Chondrocyte (in vitro differentiated cells): ENCODE results near the gene JAKMIP1. TPM values are rescaled to one million over a fixed set of nuclear protein-coding genes. Genes with fewer than 3 reads are reported as not detected.

Experiments
- DNase-seq: peaks from one replicate; pipeline ENCODE4 v3.0.0; 2021; ENCODE audit warnings: mixed read lengths, low spot score
- H3K27ac Mint-ChIP-seq: one replicate; pipeline ENCODE4 v1.8.0; 2021; ENCODE audit warnings: mild to moderate bottlenecking, moderate library complexity, mixed read lengths; ENCODE audit not compliant: unreplicated experiment
- H3K27me3 Mint-ChIP-seq: 2 replicates; pipeline ENCODE4 v1.8.0; 2021; ENCODE audit warnings: low read depth, mixed read lengths
- H3K36me3 Mint-ChIP-seq: 2 replicates; pipeline ENCODE4 v1.8.0; 2021; ENCODE audit warnings: low read depth, mixed read lengths
- H3K4me1 Mint-ChIP-seq: 2 replicates; pipeline ENCODE4 v1.8.0; 2021; ENCODE audit warnings: low read depth, mild to moderate bottlenecking, mixed read lengths
- H3K4me3 Mint-ChIP-seq: one replicate; pipeline ENCODE4 v1.8.0; 2021; ENCODE audit warnings: mild to moderate bottlenecking, moderate library complexity, mixed read lengths; ENCODE audit not compliant: unreplicated experiment
- H3K9me3 Mint-ChIP-seq: 2 replicates; pipeline ENCODE4 v1.8.0; 2021; ENCODE audit warnings: low read depth, mixed read lengths
- CTCF ChIP-seq: fragments of 200-600 bp; sonication (generic); IDR thresholded peaks from 2 replicates; pipeline ENCODE4 v1.5.0; 2021; ENCODE audit warnings: antibody characterized with exemption, mild to moderate bottlenecking, moderate library complexity
- total RNA-seq: library from RNA; stranded (reverse); gene quantifications from 3 replicates; pipeline ENCODE4 v1.2.1, GENCODE V29; 2021

JAKMIP1 gene
- total RNA-seq, 1 donor from 2014 or later, result 0.10 TPM

- H3K27me3 Mint-ChIP-seq, result peaks cover 47% of the 10 kb centered on the region
These were observed 158.5 kb downstream of the JAKMIP1 start for GRCh38 chr4:6041800-6042199.

GRCh38 chr4:6038711-6039110 lies 161.6 kb downstream of the JAKMIP1 start:
- DNase-seq, result peak; percentile 74
- TF ChIP-seq CTCF, result no peak
- Mint-ChIP-seq H3K27ac (no peak overlapping the region), H3K27me3 (peaks cover 47% of the 10 kb centered on the region), H3K4me1 (no peaks in the 10 kb centered on the region), H3K9me3 (no peaks in the 10 kb centered on the region), H3K36me3 (no peaks in the 10 kb centered on the region), H3K4me3 (no peak overlapping the region)

More at GRCh38 chr4:6041800-6042199, 158.5 kb downstream of the JAKMIP1 start:
- no peak for TF ChIP-seq CTCF
- Mint-ChIP-seq H3K4me3 (no peak overlapping the region), H3K4me1 (no peaks in the 10 kb centered on the region), H3K36me3 (no peaks in the 10 kb centered on the region), H3K9me3 (no peaks in the 10 kb centered on the region), H3K27ac (no peak overlapping the region)
- DNase-seq, result peak; percentile 11

GRCh38 chr4:6035786-6036185 lies 164.6 kb downstream of the JAKMIP1 start:
- H3K27me3 Mint-ChIP-seq, result peaks cover 49% of the 10 kb centered on the region
- no peaks in the 10 kb centered on the region for H3K36me3 Mint-ChIP-seq
- H3K4me1 Mint-ChIP-seq, result peaks cover 11% of the 10 kb centered on the region
- no peaks in the 10 kb centered on the region for H3K9me3 Mint-ChIP-seq
- no peak overlapping the region for H3K4me3 Mint-ChIP-seq
- TF ChIP-seq CTCF, result no peak
- H3K27ac Mint-ChIP-seq, result no peak overlapping the region
- no peak for DNase-seq

- DNase-seq, result no peak
- Mint-ChIP-seq H3K4me3 (no peak overlapping the region), H3K36me3 (no peaks in the 10 kb centered on the region), H3K4me1 (peaks cover 11% of the 10 kb centered on the region), H3K27me3 (peaks cover 43% of the 10 kb centered on the region), H3K9me3 (no peaks in the 10 kb centered on the region), H3K27ac (no peak overlapping the region)
- no peak for TF ChIP-seq CTCF
These were observed 167.0 kb downstream of the JAKMIP1 start for GRCh38 chr4:6033381-6033780.

GRCh38 chr4:6032249-6033244 lies 167.8 kb downstream of the JAKMIP1 start:
- peak; percentile 12 for TF ChIP-seq CTCF
- Mint-ChIP-seq H3K4me3 (no peak overlapping the region), H3K4me1 (peaks cover 11% of the 10 kb centered on the region), H3K36me3 (no peaks in the 10 kb centered on the region), H3K27ac (no peak overlapping the region), H3K27me3 (peaks cover 43% of the 10 kb centered on the region), H3K9me3 (no peaks in the 10 kb centered on the region)
- no peak for DNase-seq
